Stimulated activated CD4-positive, alpha-beta T cell treated with anti-CD3 and anti-CD28 coated beads, TNF-alpha, amount 100 ng/mL, for 1 hour (primary cell): Measurements from ENCODE around the gene ARSD.

Experiments used
- DNase-seq, 3 donors: peaks; one replicate each; pipeline ENCODE4 v3.0.0-alpha.2; 2020; ENCODE audit warnings: low read depth in 3 of 3, low spot score in 1 of 3

Gene ARSD

GRCh38 chrX:2855761-2856160, 73.4 kb downstream of the ARSD start:
- DNase-seq, result no peak

- no peak for DNase-seq
Observed at GRCh38 chrX:2854918-2855317, 74.2 kb downstream of the ARSD start.
